ENCODE results near the gene SNX32. TPM values are rescaled to one million over a fixed set of nuclear protein-coding genes. Genes with fewer than 3 reads are reported as not detected.
A peak's percentile ranks its signal among the peaks of the same experiment; 100 is the strongest.

The SNX32 gene
- total and polyA plus RNA-seq, 9 of the 15 experiments (the other 6 are each of a cell fraction or from before 2014, with no cell fraction given), result 0.03 TPM; not detected in 7

GRCh38 chr11:65890324-65891218 is 56.8 kb downstream of the SNX32 start, which contains the start of gene CCDC85B (continued):
- no peak; the same call in 1 of the 2 replicates for TF ChIP-seq CREB3L1 (IDR thresholded peaks at IDR 0.05; ENCODE audit: borderline replicate concordance, low read depth)
- peak; percentile 72 for TF ChIP-seq CREM (IDR thresholded peaks at IDR 0.05; ENCODE audit: low read depth)
- TF ChIP-seq, protein P1, sequence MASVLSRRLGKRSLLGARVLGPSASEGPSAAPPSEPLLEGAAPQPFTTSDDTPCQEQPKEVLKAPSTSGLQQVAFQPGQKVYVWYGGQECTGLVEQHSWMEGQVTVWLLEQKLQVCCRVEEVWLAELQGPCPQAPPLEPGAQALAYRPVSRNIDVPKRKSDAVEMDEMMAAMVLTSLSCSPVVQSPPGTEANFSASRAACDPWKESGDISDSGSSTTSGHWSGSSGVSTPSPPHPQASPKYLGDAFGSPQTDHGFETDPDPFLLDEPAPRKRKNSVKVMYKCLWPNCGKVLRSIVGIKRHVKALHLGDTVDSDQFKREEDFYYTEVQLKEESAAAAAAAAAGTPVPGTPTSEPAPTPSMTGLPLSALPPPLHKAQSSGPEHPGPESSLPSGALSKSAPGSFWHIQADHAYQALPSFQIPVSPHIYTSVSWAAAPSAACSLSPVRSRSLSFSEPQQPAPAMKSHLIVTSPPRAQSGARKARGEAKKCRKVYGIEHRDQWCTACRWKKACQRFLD (CRISPR knock-in tag; IDR thresholded peaks at IDR 0.05), result peak; percentile 83
- TF ChIP-seq, protein P2, sequence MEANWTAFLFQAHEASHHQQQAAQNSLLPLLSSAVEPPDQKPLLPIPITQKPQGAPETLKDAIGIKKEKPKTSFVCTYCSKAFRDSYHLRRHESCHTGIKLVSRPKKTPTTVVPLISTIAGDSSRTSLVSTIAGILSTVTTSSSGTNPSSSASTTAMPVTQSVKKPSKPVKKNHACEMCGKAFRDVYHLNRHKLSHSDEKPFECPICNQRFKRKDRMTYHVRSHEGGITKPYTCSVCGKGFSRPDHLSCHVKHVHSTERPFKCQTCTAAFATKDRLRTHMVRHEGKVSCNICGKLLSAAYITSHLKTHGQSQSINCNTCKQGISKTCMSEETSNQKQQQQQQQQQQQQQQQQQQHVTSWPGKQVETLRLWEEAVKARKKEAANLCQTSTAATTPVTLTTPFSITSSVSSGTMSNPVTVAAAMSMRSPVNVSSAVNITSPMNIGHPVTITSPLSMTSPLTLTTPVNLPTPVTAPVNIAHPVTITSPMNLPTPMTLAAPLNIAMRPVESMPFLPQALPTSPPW (CRISPR knock-in tag; IDR thresholded peaks at IDR 0.05), result peak; percentile 78
- no peak for TF ChIP-seq MECOM (CRISPR knock-in tag; IDR thresholded peaks at IDR 0.05)
- no peak for TF ChIP-seq SREBF1 (IDR thresholded peaks at IDR 0.05; ENCODE audit: borderline replicate concordance, low read depth, low read length)
- no peak for TF ChIP-seq ZNF445 (CRISPR knock-in tag; IDR thresholded peaks at IDR 0.05; ENCODE audit: low read depth)
- 0 out of 2 replicates have a peak, but pooled peaks have one; percentile 39 for TF ChIP-seq ZNF740 (CRISPR knock-in tag; IDR thresholded peaks at IDR 0.05)
- no peak for TF ChIP-seq ZNF740 (tag; IDR thresholded peaks at IDR 0.05)
- TF ChIP-seq POLR2A (conservative IDR thresholded peaks at IDR 0.05), result peak; percentile 71
- TF ChIP-seq ZNF592 (IDR thresholded peaks at IDR 0.05), result peak; percentile 93
- TF ChIP-seq NFIC (IDR thresholded peaks at IDR 0.05), result peak; percentile 22; the same call in 1 of the 2 replicates
- TF ChIP-seq HDAC1 (IDR thresholded peaks at IDR 0.05), result peak in 1 of 2 experiments; percentile 38; a peak in 1 of 4 replicates
- peak; percentile 19 for TF ChIP-seq HNRNPK (IDR thresholded peaks at IDR 0.05; ENCODE audit: low read depth, low read length, poor library complexity, severe bottlenecking)
- TF ChIP-seq NR3C1 (CRISPR knock-in tag; IDR thresholded peaks at IDR 0.05), result peak; percentile 67; the same call in 1 of the 2 replicates
- peak; percentile 100 for TF ChIP-seq FIP1L1 (IDR thresholded peaks at IDR 0.05; ENCODE audit: low read depth, low read length, poor library complexity, severe bottlenecking)
- peak; percentile 91 for TF ChIP-seq RBFOX2 (IDR thresholded peaks at IDR 0.05; ENCODE audit: low read depth, low read length)
